Caco-2 (cell line): ENCODE results near the gene GPR22. TPM values are rescaled to one million over a fixed set of nuclear protein-coding genes. Genes with fewer than 3 reads are reported as not detected.

Source experiments
- BruUV-seq: library from RNA; stranded (reverse); fragments of 400-500 nt; replicated peaks from 2 replicates; lab custom pipeline; 2021; lab: Mats Ljungman, UMichigan
- CTCF ChIA-PET: fragments of 300-600 bp; sonication (Branson Sonifier 250); formaldehyde crosslinking; loops from one replicate; lab custom pipeline; 2022; ENCODE audit warnings: antibody characterized with exemption; lab: Charles Lee
- POLR2A ChIA-PET: fragments of 300-600 bp; sonication (Branson Sonifier 250); formaldehyde crosslinking; loops from one replicate; lab custom pipeline; 2022; ENCODE audit warnings: antibody characterized with exemption; lab: Charles Lee
- DNase-seq, 2 experiments: peaks; one replicate each; pipeline versions ENCODE4 v3.0.0 to v3.0.0-alpha.2; 2020 to 2022
- H3K27me3 ChIP-seq: replicated peaks from 2 replicates; pipeline ENCODE4 v1.6.0; 2011; ENCODE audit warnings: low read length; ENCODE audit not compliant: control insufficient read depth, insufficient read depth
- H3K36me3 ChIP-seq: 2 replicates; pipeline ENCODE4 v1.5.1; 2011; ENCODE audit warnings: low read length; ENCODE audit not compliant: control insufficient read depth, insufficient read depth
- H3K4me1 ChIP-seq: fragments of 250-450 bp; sonication (Bioruptor Pico); 2 replicates; pipeline ENCODE4 v1.5.1; 2020; ENCODE audit warnings: mild to moderate bottlenecking
- H3K4me3 ChIP-seq: 2 replicates; pipeline ENCODE4 v1.5.1; 2011; ENCODE audit warnings: low read depth, mild to moderate bottlenecking, control low read depth, low read length
- H3K9me3 ChIP-seq: fragments of 250-450 bp; sonication (Bioruptor Pico); 2 replicates; pipeline ENCODE4 v1.5.1; 2020; ENCODE audit warnings: mild to moderate bottlenecking, moderate library complexity
- H3K27ac Mint-ChIP-seq: one replicate; pipeline ENCODE4 v1.8.0; 2022; ENCODE audit warnings: mixed read lengths; ENCODE audit not compliant: unreplicated experiment
- H3K27me3 Mint-ChIP-seq: one replicate; pipeline ENCODE4 v1.8.0; 2022; ENCODE audit warnings: mixed read lengths; ENCODE audit not compliant: insufficient read depth, unreplicated experiment
- H3K36me3 Mint-ChIP-seq: one replicate; pipeline ENCODE4 v1.8.0; 2022; ENCODE audit warnings: mild to moderate bottlenecking, mixed read lengths; ENCODE audit not compliant: insufficient read depth, unreplicated experiment
- H3K4me1 Mint-ChIP-seq: one replicate; pipeline ENCODE4 v1.8.0; 2022; ENCODE audit warnings: low read depth, mixed read lengths; ENCODE audit not compliant: unreplicated experiment
- H3K4me3 Mint-ChIP-seq: one replicate; pipeline ENCODE4 v1.8.0; 2022; ENCODE audit warnings: mild to moderate bottlenecking, moderate library complexity, mixed read lengths; ENCODE audit not compliant: unreplicated experiment
- H3K9me3 Mint-ChIP-seq: one replicate; pipeline ENCODE4 v1.8.0; 2022; ENCODE audit warnings: mixed read lengths; ENCODE audit not compliant: unreplicated experiment
- CTCF ChIP-seq, 2 experiments: fragments of 200-600 bp in 1 of 2; IDR thresholded peaks; 1 replicate in 1 of 2; 2 replicates in 1 of 2; pipeline versions ENCODE4 v1.5.1 to v1.8.0; 2011 to 2022; ENCODE audit warnings: antibody characterized with exemption in 1 of 2, control low read depth in 1 of 2, inconsistent platforms in 1 of 2, low read depth in 1 of 2, low read length in 1 of 2, mild to moderate bottlenecking in 1 of 2, moderate library complexity in 1 of 2; ENCODE audit not compliant: insufficient read depth in 1 of 2, severe bottlenecking in 1 of 2, unreplicated experiment in 1 of 2
- intact Hi-C: fragments of 100-400 bp; cut with micrococcal nuclease; formaldehyde crosslinking; loops from one replicate; pipeline ENCODE4 v1.10.0; 2022; ENCODE audit not compliant: unreplicated experiment
- total RNA-seq: library from RNA; stranded (reverse); gene quantifications from 2 replicates; pipeline ENCODE4 v1.2.3, GENCODE V29; 2022

The GPR22 gene
- total RNA-seq, 1 experiment from 2014 or later: not detected

GRCh38 chr7:107479303-107479702, 9.4 kb downstream of the GPR22 start:
- no peak for DNase-seq
- no peak overlapping the region for H3K27ac Mint-ChIP-seq
- H3K4me3 ChIP-seq: no peak overlapping the region
- no TSS peak for BruUV-seq
- H3K27me3 ChIP-seq: no peaks in the 10 kb centered on the region
- H3K27me3 Mint-ChIP-seq: no peaks in the 10 kb centered on the region
- H3K36me3 Mint-ChIP-seq: no peaks in the 10 kb centered on the region
- H3K9me3 ChIP-seq: no peaks in the 10 kb centered on the region
- H3K4me1 Mint-ChIP-seq: no peaks in the 10 kb centered on the region
- no peak for TF ChIP-seq CTCF (IDR thresholded peaks at IDR 0.05; ENCODE audit: insufficient read depth in 1 of 2, low read depth in 1 of 2, low read length in 1 of 2, severe bottlenecking in 1 of 2, unreplicated experiment in 1 of 2)
- no peaks in the 10 kb centered on the region for H3K4me1 ChIP-seq
- H3K9me3 Mint-ChIP-seq: no peaks in the 10 kb centered on the region
- no peaks in the 10 kb centered on the region for H3K36me3 ChIP-seq
- H3K4me3 Mint-ChIP-seq: no peak overlapping the region
- ChIA-PET CTCF (no interaction called here), POLR2A (no interaction called here)
- intact Hi-C loops: no loop called here

DNA sequence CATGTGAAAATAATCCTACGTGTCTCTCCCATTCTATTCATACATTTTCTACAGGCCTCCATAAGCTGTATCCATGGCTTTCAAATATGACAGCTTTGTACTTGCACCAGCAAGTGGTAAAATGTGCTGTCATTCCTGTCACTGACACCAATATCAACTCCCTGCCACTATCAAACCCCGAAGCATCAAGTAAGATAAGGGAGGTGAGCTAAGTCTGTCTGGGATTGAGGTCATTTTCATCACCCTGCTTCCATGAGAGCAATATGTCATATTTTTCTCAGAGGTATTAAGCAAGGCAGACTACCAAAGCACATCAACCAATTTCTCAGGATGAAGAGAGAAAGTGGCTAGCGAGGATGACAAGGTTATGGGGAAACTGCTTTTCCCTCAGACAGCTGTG, 11.1 kb downstream of the GPR22 start:
- no peak overlapping the region for H3K27ac Mint-ChIP-seq
- no peaks in the 10 kb centered on the region for H3K36me3 Mint-ChIP-seq
- Histone ChIP-seq H3K4me3 (no peak overlapping the region), H3K36me3 (no peaks in the 10 kb centered on the region), H3K9me3 (no peaks in the 10 kb centered on the region), H3K4me1 (no peaks in the 10 kb centered on the region), H3K27me3 (no peaks in the 10 kb centered on the region)
- no peaks in the 10 kb centered on the region for H3K9me3 Mint-ChIP-seq
- POLR2A ChIA-PET: no interaction called here
- CTCF ChIA-PET: no interaction called here
- no peak overlapping the region for H3K4me3 Mint-ChIP-seq
- TF ChIP-seq CTCF (IDR thresholded peaks at IDR 0.05; ENCODE audit: insufficient read depth in 1 of 2, low read depth in 1 of 2, low read length in 1 of 2, severe bottlenecking in 1 of 2, unreplicated experiment in 1 of 2): no peak
- no TSS peak for BruUV-seq
- no peaks in the 10 kb centered on the region for H3K4me1 Mint-ChIP-seq
- no peaks in the 10 kb centered on the region for H3K27me3 Mint-ChIP-seq
- no peak for DNase-seq
- intact Hi-C loops: no loop called here

GRCh38 chr7:107482571-107482970, 12.7 kb downstream of the GPR22 start:
- H3K27me3 Mint-ChIP-seq: no peaks in the 10 kb centered on the region
- no peak overlapping the region for H3K4me3 Mint-ChIP-seq
- Histone ChIP-seq H3K9me3 (no peaks in the 10 kb centered on the region), H3K4me1 (no peaks in the 10 kb centered on the region), H3K36me3 (no peaks in the 10 kb centered on the region), H3K27me3 (no peaks in the 10 kb centered on the region), H3K4me3 (no peak overlapping the region)
- H3K9me3 Mint-ChIP-seq: no peaks in the 10 kb centered on the region
- CTCF ChIA-PET: no interaction called here
- no peak for TF ChIP-seq CTCF (IDR thresholded peaks at IDR 0.05; ENCODE audit: insufficient read depth in 1 of 2, low read depth in 1 of 2, low read length in 1 of 2, severe bottlenecking in 1 of 2, unreplicated experiment in 1 of 2)
- intact Hi-C loops: no loop called here
- DNase-seq: no peak
- BruUV-seq: no TSS peak
- no peak overlapping the region for H3K27ac Mint-ChIP-seq
- no peaks in the 10 kb centered on the region for H3K36me3 Mint-ChIP-seq
- no peaks in the 10 kb centered on the region for H3K4me1 Mint-ChIP-seq
- POLR2A ChIA-PET: no interaction called here
